Lower leg skin (tissue), 3 donors: ENCODE results near the gene KRT75.

ENCODE experiments used
- CTCF ChIP-seq, 3 donors: fragments of 450-650 bp; IDR thresholded peaks; one replicate each; pipeline ENCODE4 v1.5.1; 2016; ENCODE audit warnings: antibody characterized with exemption in 3 of 3, mild to moderate bottlenecking in 3 of 3, moderate library complexity in 2 of 3
- POLR2A ChIP-seq, 2 donors: fragments of 450-650 bp; IDR thresholded peaks; one replicate each; pipeline ENCODE4 v1.6.1; 2016 to 2017; ENCODE audit warnings: antibody characterized with exemption in 2 of 2, mild to moderate bottlenecking in 1 of 2, moderate library complexity in 1 of 2

DNA sequence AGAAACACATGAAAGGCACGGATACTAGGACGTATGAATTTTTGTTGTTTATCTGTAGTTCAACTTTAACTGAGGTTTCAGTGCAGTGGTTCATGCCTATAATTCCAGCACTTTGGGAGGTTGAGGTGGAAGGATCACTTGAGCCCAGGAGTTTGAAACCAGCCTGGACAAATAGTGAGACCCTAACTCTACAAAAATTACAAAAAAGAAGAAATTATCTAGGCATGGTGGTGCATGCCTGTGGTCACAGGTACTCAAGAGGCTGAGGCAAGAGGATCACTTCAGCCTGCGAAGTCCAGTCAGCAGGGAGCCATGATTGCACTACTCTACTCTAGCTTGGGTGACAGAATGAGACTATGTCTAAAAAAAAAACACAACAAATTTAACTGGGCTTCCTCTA, 9.8 kb upstream of the KRT75 start:
- no peak for TF ChIP-seq CTCF (IDR thresholded peaks at IDR 0.05)
- TF ChIP-seq POLR2A (IDR thresholded peaks at IDR 0.05): no peak
